HL-60 (cell line): Measurements from ENCODE around the gene ZSWIM3.

Source experiments
- DNase-seq, 2 experiments: peaks; one replicate each; pipeline ENCODE4 v3.0.0-alpha.2; 2010 to 2020; ENCODE audit warnings: low read depth in 1 of 2, low spot score in 1 of 2
- H3K27ac ChIP-seq: fragments of 250-450 bp; sonication (Bioruptor Pico); replicated peaks from 2 replicates; pipeline ENCODE4 v1.5.1; 2020; ENCODE audit warnings: mild to moderate bottlenecking, moderate library complexity
- H3K27me3 ChIP-seq: fragments of 250-450 bp; sonication (Bioruptor Pico); 2 replicates; pipeline ENCODE4 v1.5.1; 2021; ENCODE audit warnings: mild to moderate bottlenecking, moderate library complexity; ENCODE audit not compliant: insufficient read depth, poor library complexity, severe bottlenecking
- H3K4me3 ChIP-seq: replicated peaks from 2 replicates; pipeline ENCODE4 v1.5.1; 2011; ENCODE audit warnings: mild to moderate bottlenecking, control low read depth, low read length; ENCODE audit not compliant: insufficient read depth
- GABPA ChIP-seq: IDR thresholded peaks from 2 replicates; pipeline ENCODE4 v1.6.1; 2012; ENCODE audit warnings: low read depth
- POLR2AphosphoS5 ChIP-seq: IDR thresholded peaks from 2 replicates; pipeline ENCODE4 v1.6.1; 2012; ENCODE audit warnings: low read depth
- SPI1 ChIP-seq: IDR thresholded peaks from 2 replicates; pipeline ENCODE4 v1.6.1; 2012; ENCODE audit warnings: low read depth, mild to moderate bottlenecking, borderline replicate concordance
- TF ChIP-seq, protein P1 (sequence below): IDR thresholded peaks from 2 replicates; pipeline ENCODE4 v1.6.1; 2012; ENCODE audit warnings: low read depth; ENCODE audit not compliant: insufficient replicate concordance
- TF ChIP-seq, protein P2 (sequence below): IDR thresholded peaks from one replicate; pipeline ENCODE4 v1.5.1; 2011; ENCODE audit warnings: low read length, control low read depth, inconsistent platforms; ENCODE audit not compliant: insufficient read depth

Gene ZSWIM3

DNA sequence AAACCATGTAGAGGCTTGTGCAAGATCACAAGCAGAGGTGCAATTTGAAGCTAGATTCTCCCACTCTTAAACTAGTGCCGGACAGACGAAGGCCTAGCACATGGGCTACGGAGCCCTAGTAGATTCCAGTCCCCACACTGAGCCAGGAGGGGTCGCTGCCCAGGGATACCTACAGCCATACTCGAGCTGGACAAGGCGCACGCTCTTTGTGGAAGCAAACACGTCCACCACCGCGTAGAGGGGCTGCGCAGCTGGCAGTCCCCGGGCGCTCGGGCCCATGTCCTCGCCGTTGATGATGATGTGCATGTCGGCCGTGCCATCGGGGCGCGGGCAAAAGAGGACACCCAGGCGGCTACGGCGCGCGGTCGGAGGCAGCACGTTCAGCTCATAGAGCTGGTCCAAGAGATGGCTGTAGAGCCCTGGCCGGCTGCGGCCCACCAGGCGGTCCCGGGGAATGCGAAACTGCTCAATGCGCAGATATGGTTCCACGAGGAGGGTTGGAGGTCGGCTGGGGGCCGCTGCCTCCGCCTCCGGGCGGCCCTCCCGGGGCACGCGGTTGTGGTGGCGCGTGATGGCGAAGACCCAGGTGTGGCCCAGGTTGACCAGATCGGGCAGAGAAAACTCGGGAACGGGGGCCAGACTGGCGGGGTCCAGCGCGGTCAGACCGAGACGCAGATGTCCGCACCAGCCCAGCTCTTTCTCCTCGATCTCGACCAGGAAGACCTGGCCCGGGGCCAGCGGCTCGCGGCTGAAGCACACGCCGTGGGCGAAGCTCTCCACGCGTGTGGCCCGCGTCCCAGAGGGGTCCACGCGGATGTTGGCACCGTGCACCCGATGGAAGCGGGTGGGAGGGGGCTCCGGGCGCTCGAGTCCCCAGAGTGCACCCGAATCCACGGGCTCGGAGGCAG lies 32.9 kb downstream of the ZSWIM3 start:
- TF ChIP-seq, protein P1, sequence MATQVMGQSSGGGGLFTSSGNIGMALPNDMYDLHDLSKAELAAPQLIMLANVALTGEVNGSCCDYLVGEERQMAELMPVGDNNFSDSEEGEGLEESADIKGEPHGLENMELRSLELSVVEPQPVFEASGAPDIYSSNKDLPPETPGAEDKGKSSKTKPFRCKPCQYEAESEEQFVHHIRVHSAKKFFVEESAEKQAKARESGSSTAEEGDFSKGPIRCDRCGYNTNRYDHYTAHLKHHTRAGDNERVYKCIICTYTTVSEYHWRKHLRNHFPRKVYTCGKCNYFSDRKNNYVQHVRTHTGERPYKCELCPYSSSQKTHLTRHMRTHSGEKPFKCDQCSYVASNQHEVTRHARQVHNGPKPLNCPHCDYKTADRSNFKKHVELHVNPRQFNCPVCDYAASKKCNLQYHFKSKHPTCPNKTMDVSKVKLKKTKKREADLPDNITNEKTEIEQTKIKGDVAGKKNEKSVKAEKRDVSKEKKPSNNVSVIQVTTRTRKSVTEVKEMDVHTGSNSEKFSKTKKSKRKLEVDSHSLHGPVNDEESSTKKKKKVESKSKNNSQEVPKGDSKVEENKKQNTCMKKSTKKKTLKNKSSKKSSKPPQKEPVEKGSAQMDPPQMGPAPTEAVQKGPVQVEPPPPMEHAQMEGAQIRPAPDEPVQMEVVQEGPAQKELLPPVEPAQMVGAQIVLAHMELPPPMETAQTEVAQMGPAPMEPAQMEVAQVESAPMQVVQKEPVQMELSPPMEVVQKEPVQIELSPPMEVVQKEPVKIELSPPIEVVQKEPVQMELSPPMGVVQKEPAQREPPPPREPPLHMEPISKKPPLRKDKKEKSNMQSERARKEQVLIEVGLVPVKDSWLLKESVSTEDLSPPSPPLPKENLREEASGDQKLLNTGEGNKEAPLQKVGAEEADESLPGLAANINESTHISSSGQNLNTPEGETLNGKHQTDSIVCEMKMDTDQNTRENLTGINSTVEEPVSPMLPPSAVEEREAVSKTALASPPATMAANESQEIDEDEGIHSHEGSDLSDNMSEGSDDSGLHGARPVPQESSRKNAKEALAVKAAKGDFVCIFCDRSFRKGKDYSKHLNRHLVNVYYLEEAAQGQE, result no peak
- TF ChIP-seq GABPA (no peak), POLR2AphosphoS5 (no peak), SPI1 (no peak)
- TF ChIP-seq, protein P2, sequence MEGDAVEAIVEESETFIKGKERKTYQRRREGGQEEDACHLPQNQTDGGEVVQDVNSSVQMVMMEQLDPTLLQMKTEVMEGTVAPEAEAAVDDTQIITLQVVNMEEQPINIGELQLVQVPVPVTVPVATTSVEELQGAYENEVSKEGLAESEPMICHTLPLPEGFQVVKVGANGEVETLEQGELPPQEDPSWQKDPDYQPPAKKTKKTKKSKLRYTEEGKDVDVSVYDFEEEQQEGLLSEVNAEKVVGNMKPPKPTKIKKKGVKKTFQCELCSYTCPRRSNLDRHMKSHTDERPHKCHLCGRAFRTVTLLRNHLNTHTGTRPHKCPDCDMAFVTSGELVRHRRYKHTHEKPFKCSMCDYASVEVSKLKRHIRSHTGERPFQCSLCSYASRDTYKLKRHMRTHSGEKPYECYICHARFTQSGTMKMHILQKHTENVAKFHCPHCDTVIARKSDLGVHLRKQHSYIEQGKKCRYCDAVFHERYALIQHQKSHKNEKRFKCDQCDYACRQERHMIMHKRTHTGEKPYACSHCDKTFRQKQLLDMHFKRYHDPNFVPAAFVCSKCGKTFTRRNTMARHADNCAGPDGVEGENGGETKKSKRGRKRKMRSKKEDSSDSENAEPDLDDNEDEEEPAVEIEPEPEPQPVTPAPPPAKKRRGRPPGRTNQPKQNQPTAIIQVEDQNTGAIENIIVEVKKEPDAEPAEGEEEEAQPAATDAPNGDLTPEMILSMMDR, result no peak
- H3K27me3 ChIP-seq, result no peaks in the 10 kb centered on the region
- DNase-seq, result peak in 1 of 2 experiments; percentile 22
- H3K4me3 ChIP-seq, result peak overlapping the region; percentile 75
- peak overlapping the region; percentile 67 for H3K27ac ChIP-seq

DNA sequence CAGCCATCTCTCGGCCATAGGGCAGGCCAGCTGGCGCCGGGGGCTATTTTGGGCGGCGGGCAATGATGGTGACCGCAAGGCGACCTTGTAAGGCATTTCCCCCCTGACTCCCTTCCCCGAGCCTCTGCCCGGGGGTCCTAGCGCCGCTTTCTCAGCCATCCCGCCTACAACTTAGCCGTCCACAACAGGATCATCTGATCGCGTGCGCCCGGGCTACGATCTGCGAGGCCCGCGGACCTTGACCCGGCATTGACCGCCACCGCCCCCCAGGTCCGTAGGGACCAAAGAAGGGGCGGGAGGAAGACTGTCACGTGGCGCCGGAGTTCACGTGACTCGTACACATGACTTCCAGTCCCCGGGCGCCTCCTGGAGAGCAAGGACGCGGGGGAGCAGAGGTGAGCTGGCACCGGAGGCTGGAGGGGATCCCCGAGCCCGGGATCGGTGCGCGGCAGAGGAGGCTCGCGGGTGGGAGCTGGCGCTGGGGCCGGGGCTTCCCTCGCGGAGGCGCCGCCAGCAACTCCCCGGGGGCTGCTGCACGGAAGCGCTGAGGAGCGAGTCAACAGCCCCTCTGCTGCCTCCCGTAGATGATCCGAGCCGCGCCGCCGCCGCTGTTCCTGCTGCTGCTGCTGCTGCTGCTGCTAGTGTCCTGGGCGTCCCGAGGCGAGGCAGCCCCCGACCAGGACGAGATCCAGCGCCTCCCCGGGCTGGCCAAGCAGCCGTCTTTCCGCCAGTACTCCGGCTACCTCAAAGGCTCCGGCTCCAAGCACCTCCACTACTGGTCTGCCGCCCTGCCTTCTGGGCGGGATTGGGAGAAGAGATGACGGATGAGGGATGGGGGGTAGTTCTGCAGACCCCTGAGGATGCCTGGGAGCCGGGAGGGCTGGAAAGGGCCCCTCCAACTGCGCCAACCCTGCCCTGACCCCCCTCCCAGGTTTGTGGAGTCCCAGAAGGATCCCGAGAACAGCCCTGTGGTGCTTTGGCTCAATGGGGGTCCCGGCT lies 33.9 kb downstream of the ZSWIM3 start, which contains the start of the genes CTSA and NEURL2:
Gene CTSA (plus strand): TSS at position 351 of the 999 bp plus-strand sequence. CDS start 234 bp downstream, at position 585.
Gene NEURL2 (minus strand): TSS at position 224 of the 999 bp plus-strand sequence. CDS start 217 bp downstream, at position 7.
- Histone ChIP-seq H3K27ac (peak within 1 kb of the TSS; percentile 67), H3K27me3 (no peaks in the 10 kb centered on the region), H3K4me3 (peak within 1 kb of the TSS; percentile 75)
- DNase-seq, result peak; percentile 88 to 95
- peak; percentile 52 for TF ChIP-seq POLR2AphosphoS5
- TF ChIP-seq, protein P1, result no peak

DNA sequence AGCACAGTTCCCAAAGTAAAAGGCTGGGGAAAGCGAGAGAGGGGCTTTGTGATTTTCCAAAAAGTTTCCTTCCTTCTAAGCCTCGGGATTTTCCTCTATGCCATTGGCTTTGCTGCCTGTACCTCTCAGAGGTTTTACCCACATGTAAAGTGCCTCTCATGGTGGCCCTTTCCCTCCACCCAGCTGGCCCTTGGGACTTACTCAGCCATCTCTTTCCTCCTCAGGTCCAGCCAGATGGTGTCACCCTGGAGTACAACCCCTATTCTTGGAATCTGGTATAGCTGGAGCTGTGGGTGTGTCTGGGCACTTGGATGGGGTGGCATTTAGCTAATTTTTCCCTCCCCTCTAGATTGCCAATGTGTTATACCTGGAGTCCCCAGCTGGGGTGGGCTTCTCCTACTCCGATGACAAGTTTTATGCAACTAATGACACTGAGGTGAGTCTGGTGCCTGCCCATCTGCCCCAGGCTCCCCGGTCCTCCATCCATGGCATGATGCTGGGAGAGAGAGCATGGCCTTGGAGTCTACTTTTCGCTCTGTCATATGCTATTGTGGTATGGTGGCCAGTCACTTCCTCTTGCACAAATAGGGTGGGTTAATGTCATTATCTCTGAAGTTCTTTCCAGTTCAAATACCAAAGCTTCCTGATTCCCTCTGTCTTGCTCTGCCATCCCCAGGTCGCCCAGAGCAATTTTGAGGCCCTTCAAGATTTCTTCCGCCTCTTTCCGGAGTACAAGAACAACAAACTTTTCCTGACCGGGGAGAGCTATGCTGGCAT lies 34.8 kb downstream of the ZSWIM3 start:
- peak in 1 of 2 experiments; percentile 46 for DNase-seq
- Histone ChIP-seq H3K4me3 (peak overlapping the region; percentile 75), H3K27ac (peak overlapping the region; percentile 67), H3K27me3 (no peaks in the 10 kb centered on the region)
- TF ChIP-seq SPI1 (peak; percentile 72), POLR2AphosphoS5 (no peak)
- TF ChIP-seq, protein P2, result no peak
